Measurements from ENCODE around the gene GDPD4. TPM values are rescaled to one million over a fixed set of nuclear protein-coding genes. Genes with fewer than 3 reads are reported as not detected.

The GDPD4 gene
- total and polyA plus RNA-seq, 10 of the 15 experiments (the other 5 are each of a cell fraction or from before 2014, with no cell fraction given), result 0.23 TPM; not detected in 9

DNA sequence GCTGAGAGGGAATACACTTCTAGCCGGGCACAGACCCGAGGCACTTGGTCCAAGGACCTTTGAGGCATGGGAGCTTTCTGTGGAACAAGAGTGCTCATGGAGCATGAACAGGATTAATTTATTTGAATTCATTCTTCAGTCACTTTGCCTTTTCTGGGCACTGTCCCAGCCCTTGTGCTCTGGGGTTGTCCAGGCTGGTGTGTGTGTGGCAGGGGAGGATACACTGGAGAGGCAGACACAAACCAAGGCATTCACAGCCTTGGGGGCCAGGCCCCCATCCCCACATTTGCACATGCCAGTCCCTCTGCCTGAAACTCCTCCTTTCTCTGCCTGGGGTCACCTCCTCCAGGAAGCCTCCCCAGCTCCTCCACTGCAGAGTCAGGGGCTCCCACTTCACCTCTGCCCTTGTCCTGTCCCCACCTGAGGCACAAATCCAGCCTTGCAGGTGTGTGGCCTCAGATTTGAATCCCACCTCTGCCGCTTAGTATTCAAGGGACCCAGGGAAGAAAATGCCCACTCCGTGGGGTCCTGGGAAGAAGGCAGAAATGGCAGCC, 118.0 kb downstream of the GDPD4 start (continued):
- TF ChIP-seq POLR2AphosphoS5 (IDR thresholded peaks at IDR 0.05; ENCODE audit: low read length), result no peak

DNA sequence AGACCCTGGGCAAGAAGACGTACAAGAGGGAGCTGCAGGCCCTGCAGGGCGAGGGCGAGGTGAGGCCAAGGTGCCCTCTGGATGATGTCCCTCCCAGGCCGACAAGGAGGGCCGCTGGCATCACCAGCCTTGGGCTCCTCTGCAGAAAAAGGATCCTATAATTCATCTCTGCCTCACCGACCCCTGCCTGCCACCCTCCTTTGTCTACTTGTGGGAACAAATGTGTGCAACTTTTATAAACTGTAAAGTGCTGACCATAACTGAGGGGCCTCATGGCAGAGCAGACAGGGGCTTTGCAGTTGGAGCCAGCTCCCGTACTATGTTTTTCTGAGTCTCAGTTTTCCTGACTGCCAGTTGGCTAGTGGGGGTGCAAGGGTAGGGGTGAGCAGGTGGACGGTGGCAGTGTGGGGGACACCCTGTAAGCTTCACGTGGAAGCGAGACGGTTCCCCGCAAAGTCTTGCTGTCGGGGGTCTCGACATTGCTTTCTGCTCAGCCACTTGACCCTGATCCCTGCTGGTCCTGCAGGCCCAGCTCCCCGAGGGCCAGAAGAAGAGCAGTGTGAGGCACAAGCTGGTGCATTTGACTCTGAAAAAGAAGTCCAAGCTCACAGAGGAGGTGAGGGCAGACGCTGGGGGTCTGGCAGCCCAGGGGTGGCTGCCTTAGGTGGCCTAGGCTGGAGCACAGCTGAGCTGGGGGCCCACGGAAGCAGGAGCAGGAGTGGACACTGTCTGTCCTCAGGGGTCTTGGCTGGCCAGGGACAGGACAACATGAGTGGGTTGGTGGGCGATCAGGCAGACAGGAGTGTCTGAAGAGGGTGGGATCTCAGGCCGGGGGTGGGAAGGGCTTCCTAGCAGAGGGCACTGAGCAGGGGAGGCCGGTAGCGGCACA, 118.7 kb downstream of the GDPD4 start:
- intact Hi-C loops (cut with micrococcal nuclease; ENCODE audit: unreplicated experiment), result no loop called here
- no peaks in the 10 kb centered on the region for H3K4me1 ChIP-seq (ENCODE audit: control insufficient read depth, insufficient read depth, low read length)
- no peak overlapping the region for H3K27ac ChIP-seq (ENCODE audit: control insufficient read depth, insufficient read depth)
- no peak for TF ChIP-seq SP1 (IDR thresholded peaks at IDR 0.05; ENCODE audit: low read depth, low read length)
- TF ChIP-seq, protein P1, sequence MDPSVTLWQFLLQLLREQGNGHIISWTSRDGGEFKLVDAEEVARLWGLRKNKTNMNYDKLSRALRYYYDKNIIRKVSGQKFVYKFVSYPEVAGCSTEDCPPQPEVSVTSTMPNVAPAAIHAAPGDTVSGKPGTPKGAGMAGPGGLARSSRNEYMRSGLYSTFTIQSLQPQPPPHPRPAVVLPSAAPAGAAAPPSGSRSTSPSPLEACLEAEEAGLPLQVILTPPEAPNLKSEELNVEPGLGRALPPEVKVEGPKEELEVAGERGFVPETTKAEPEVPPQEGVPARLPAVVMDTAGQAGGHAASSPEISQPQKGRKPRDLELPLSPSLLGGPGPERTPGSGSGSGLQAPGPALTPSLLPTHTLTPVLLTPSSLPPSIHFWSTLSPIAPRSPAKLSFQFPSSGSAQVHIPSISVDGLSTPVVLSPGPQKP (IDR thresholded peaks at IDR 0.05; ENCODE audit: low read depth, low read length), result no peak
- no peak for TF ChIP-seq NFXL1 (IDR thresholded peaks at IDR 0.05; ENCODE audit: borderline replicate concordance)
- TF ChIP-seq IRF4 (IDR thresholded peaks at IDR 0.05; ENCODE audit: low read depth, low read length), result no peak
- no peak for TF ChIP-seq SIN3A (IDR thresholded peaks at IDR 0.05; ENCODE audit: low read depth, low read length)
- TF ChIP-seq NFYA (IDR thresholded peaks at IDR 0.05; ENCODE audit: borderline replicate concordance, low read depth, low read length), result no peak
- no peak for TF ChIP-seq NR2C2 (IDR thresholded peaks at IDR 0.05; ENCODE audit: borderline replicate concordance, control insufficient read depth, insufficient read length, low read depth)
- TF ChIP-seq HCFC1 (IDR thresholded peaks at IDR 0.05; ENCODE audit: low read length), result no peak
- no peak for TF ChIP-seq CHD2 (IDR thresholded peaks at IDR 0.05; ENCODE audit: borderline replicate concordance, low read depth, low read length)
- TF ChIP-seq, protein P2, sequence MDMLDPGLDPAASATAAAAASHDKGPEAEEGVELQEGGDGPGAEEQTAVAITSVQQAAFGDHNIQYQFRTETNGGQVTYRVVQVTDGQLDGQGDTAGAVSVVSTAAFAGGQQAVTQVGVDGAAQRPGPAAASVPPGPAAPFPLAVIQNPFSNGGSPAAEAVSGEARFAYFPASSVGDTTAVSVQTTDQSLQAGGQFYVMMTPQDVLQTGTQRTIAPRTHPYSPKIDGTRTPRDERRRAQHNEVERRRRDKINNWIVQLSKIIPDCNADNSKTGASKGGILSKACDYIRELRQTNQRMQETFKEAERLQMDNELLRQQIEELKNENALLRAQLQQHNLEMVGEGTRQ (IDR thresholded peaks at IDR 0.05; ENCODE audit: borderline replicate concordance, low read depth, low read length), result no peak
- no peak for TF ChIP-seq ATF7 (IDR thresholded peaks at IDR 0.05; ENCODE audit: low read depth)
- no peak for TF ChIP-seq ZNF384 (IDR thresholded peaks at IDR 0.05; ENCODE audit: borderline replicate concordance, low read depth, low read length)
- TF ChIP-seq SUZ12 (IDR thresholded peaks at IDR 0.05; ENCODE audit: unreplicated experiment), result no peak
- no peak for TF ChIP-seq NBN (IDR thresholded peaks at IDR 0.05)
- no peak for TF ChIP-seq NR2F1 (conservative IDR thresholded peaks at IDR 0.05)
- DNase-seq (ENCODE audit: low read depth, low spot score) (no peak), ATAC-seq (no peak), FAIRE-seq (no peak)
- 30% methylated on average over 21 of the region's 21 CpGs for WGBS (ENCODE audit: insufficient coverage, insufficient replicate concordance, low lambda C conversion rate, missing lambda C conversion rate)
- ChIA-PET RAD21 (ENCODE audit: unreplicated experiment) (interaction anchor here (1.2 kb wide), 1 partner anchor 366 kb away, joined by 4 read pairs; no protein-coding TSS in a partner anchor), CTCF (no interaction called here), SMC1A (ENCODE audit: uncharacterized antibody, unreplicated experiment) (interaction anchor here (0.6 kb wide), 1 partner anchor 1783 kb away, joined by 3 read pairs; no protein-coding TSS in a partner anchor), POLR2A (no interaction called here)
- H3K4me2 ChIP-seq (ENCODE audit: control insufficient read depth, insufficient read depth), result no peak overlapping the region
- H3K9me3 ChIP-seq (replicated peaks; ENCODE audit: control insufficient read depth, insufficient read depth, low read length), result no peaks in the 10 kb centered on the region
- no TSS peak for BruUV-seq (replicated peaks)
- H3K4me3 ChIP-seq, result no peak overlapping the region
- H3K9ac ChIP-seq (ENCODE audit: control insufficient read depth, insufficient read depth, low read length), result no peak overlapping the region
- H3K27me3 ChIP-seq (replicated peaks in 1 of 2; ENCODE audit: control insufficient read depth in 2 of 2, insufficient read depth in 2 of 2, low read length in 1 of 2), result peaks cover 0 to 4% of the 10 kb centered on the region in 2 experiments; a peak in 2 of 4 replicates
- H3K79me2 ChIP-seq (ENCODE audit: control insufficient read depth, insufficient read depth, low read length), result no peaks in the 10 kb centered on the region
- no peak overlapping the region for H2AFZ ChIP-seq (ENCODE audit: control insufficient read depth, low read depth, low read length)
- in situ Hi-C loops (cut with MboI), result no loop called here
- H3K36me3 ChIP-seq (ENCODE audit: control insufficient read depth in 2 of 2, insufficient read depth in 2 of 2, low read length in 1 of 2), result no peaks in the 10 kb centered on the region
- H4K20me1 ChIP-seq (ENCODE audit: control insufficient read depth, insufficient read depth), result no peaks in the 10 kb centered on the region

Data from GM12878 (cell line).